OCI-LY3 (cell line): ENCODE measurements around the gene SELENOI.
"Not testable (repeated sequence)": the region's sequence is repeated elsewhere in the genome, so short reads cannot be mapped to it uniquely, and the experiment has no call there.

Experiments
- CTCF ChIP-seq: fragments of 200-600, 300-600 bp; sonication (generic); IDR thresholded peaks from 2 replicates; pipeline ENCODE4 v1.5.1; 2014; ENCODE audit warnings: antibody characterized with exemption, low read length, low read depth
- EZH2phosphoT487 ChIP-seq: fragments of 200-600 bp; shearing (Covaris generic); IDR thresholded peaks from 2 replicates; pipeline ENCODE4 v1.6.1; 2018; ENCODE audit warnings: antibody characterized with exemption, mixed run types, low read depth

- TF ChIP-seq CTCF, EZH2phosphoT487: not testable (repeated sequence)
These were observed 25.0 kb downstream of the SELENOI start for GRCh38 chr2:26370909-26371308.
